Tibial nerve (tissue), 4 donors: ENCODE data around the gene GPAT3. TPM values are rescaled to one million over a fixed set of nuclear protein-coding genes. Genes with fewer than 3 reads are reported as not detected.

Source experiments
- DNase-seq, 2 donors: peaks; one replicate each; pipeline ENCODE4 v3.0.0-alpha.2; 2019; ENCODE audit warnings: low spot score in 2 of 2
- H3K27ac ChIP-seq, 4 donors: fragments of 200-600 bp; sonication (generic) in 3 of 4; one replicate each; pipeline ENCODE4 v1.5.1; 2017 to 2019; ENCODE audit warnings: mild to moderate bottlenecking in 1 of 4
- H3K27me3 ChIP-seq, 2 donors: fragments of 200-600 bp; sonication (generic) in 1 of 2; one replicate each; pipeline versions ENCODE4 v1.5.1 to v1.6.0; 2017 to 2019
- H3K36me3 ChIP-seq, 3 donors: fragments of 200-600 bp; sonication (generic); one replicate each; pipeline ENCODE4 v1.5.1; 2018 to 2019
- H3K4me1 ChIP-seq, 4 donors: fragments of 200-600 bp; sonication (generic) in 3 of 4; one replicate each; pipeline ENCODE4 v1.5.1; 2017 to 2019
- H3K4me3 ChIP-seq, 4 donors: fragments of 200-600 bp; sonication (generic) in 3 of 4; one replicate each; pipeline ENCODE4 v1.5.1; 2017 to 2019; ENCODE audit warnings: mild to moderate bottlenecking in 1 of 4, moderate library complexity in 1 of 4
- H3K9me3 ChIP-seq, 4 donors: fragments of 200-600 bp; sonication (generic) in 3 of 4; one replicate each; pipeline ENCODE4 v1.5.1; 2017 to 2019
- EP300 ChIP-seq, 2 donors: sonication (generic); formaldehyde crosslinking; IDR thresholded peaks; one replicate each; pipeline ENCODE4 v1.6.1; 2017; ENCODE audit warnings: antibody characterized with exemption in 2 of 2, mild to moderate bottlenecking in 1 of 2
- POLR2A ChIP-seq, 2 donors: fragments of 450-650 bp; IDR thresholded peaks; one replicate each; pipeline ENCODE4 v1.6.1; 2017; ENCODE audit warnings: antibody characterized with exemption in 2 of 2, mild to moderate bottlenecking in 2 of 2, moderate library complexity in 2 of 2
- WGBS, 2 donors: methylation state at CpG; one replicate each; pipeline ENCODE4 v1.1.5; 2018; 5-methylcytosine and 5-hydroxymethylcytosine counted together
- total RNA-seq, 4 donors: library from RNA; depleted of rRNA; stranded (reverse); fragments of >200 nt; gene quantifications; one replicate each; pipeline ENCODE4 v1.1.0, GENCODE V29; 2016
- TF ChIP-seq, protein P1 (sequence below), 5 experiments: fragments of 200-600 bp in 3 of 5; fragments of 450-650 bp in 2 of 5; sonication (generic) in 3 of 5; IDR thresholded peaks; one replicate each; pipeline ENCODE4 v1.5.1; 2016 to 2019; ENCODE audit warnings: antibody characterized with exemption in 5 of 5, mild to moderate bottlenecking in 3 of 5, moderate library complexity in 2 of 5

GPAT3 gene
- total RNA-seq, 4 donors from 2014 or later, result 0.90 to 8.1 (median 6.7) TPM

DNA sequence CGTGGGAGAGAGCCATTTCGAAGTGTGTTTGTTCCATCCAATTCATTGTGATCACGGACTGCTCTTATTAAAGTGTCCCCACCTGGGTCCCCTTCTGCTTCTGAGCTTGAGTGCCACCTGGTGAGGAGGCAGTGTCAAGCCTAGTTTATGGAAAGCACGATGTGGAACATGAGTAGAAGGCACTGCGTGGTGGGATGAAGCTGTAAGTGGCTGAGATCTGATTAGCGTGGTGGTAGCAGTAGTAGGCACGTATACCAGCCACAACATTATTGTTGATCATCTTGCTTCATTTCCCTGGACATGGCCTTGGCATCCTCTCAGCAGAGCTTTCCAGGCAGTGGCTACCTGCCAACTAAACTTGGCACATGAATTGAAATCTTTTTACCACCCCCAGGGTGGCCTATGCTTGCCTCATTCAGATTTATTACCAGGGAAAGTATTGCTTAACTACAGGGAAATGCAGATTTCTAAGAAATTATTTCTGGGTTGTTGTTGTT is 46.4 kb downstream of the GPAT3 start:
- no peak overlapping the region for H3K27ac ChIP-seq
- no peaks in the 10 kb centered on the region for H3K36me3 ChIP-seq
- no peaks in the 10 kb centered on the region for H3K27me3 ChIP-seq
- peaks cover 0 to 6% (median 0%) of the 10 kb centered on the region in 4 donors for H3K4me1 ChIP-seq
- no peaks in the 10 kb centered on the region for H3K9me3 ChIP-seq
- TF ChIP-seq POLR2A (IDR thresholded peaks at IDR 0.05) (no peak), EP300 (IDR thresholded peaks at IDR 0.05) (peak in 1 of 2 donors; percentile 9)
- no peak overlapping the region for H3K4me3 ChIP-seq
- peak in 1 of 2 donors; percentile 27 for DNase-seq
- WGBS, 2 donors, result 67 to 72% methylated on average over 7 of the region's 7 CpGs

DNA sequence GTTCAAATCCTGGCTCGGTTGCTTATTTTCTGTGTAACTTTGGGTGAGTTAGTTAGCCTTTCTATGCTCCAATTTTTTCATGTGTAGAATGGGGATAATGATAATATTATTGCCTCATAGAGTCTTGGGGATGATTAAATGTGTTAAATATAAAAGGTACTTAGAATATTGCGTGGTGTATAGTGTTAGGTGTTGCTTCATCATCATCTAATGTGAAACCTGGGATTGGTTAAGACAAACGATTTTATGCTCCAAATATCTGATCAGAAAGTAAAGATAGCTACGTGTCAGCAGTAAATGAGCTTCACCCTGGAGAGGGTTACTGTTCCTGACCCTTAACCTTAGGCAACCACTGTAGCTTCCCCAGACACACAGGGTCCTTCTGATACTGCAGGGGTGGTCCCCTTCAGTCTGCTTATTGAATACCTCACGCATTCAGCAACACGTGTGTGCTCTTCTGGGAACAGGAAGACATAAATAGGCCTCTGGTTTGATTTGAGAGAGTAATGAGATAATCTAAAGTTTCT is 50.1 kb downstream of the GPAT3 start:
- peaks cover 0 to 6% (median 0%) of the 10 kb centered on the region in 4 donors for H3K4me1 ChIP-seq
- WGBS, 2 donors, result 57 to 58% methylated on average over 6 of the region's 6 CpGs
- no peak overlapping the region for H3K4me3 ChIP-seq
- DNase-seq, result no peak
- no peaks in the 10 kb centered on the region for H3K9me3 ChIP-seq
- no peaks in the 10 kb centered on the region for H3K27me3 ChIP-seq
- no peaks in the 10 kb centered on the region for H3K36me3 ChIP-seq
- no peak overlapping the region for H3K27ac ChIP-seq
- TF ChIP-seq, protein P1, sequence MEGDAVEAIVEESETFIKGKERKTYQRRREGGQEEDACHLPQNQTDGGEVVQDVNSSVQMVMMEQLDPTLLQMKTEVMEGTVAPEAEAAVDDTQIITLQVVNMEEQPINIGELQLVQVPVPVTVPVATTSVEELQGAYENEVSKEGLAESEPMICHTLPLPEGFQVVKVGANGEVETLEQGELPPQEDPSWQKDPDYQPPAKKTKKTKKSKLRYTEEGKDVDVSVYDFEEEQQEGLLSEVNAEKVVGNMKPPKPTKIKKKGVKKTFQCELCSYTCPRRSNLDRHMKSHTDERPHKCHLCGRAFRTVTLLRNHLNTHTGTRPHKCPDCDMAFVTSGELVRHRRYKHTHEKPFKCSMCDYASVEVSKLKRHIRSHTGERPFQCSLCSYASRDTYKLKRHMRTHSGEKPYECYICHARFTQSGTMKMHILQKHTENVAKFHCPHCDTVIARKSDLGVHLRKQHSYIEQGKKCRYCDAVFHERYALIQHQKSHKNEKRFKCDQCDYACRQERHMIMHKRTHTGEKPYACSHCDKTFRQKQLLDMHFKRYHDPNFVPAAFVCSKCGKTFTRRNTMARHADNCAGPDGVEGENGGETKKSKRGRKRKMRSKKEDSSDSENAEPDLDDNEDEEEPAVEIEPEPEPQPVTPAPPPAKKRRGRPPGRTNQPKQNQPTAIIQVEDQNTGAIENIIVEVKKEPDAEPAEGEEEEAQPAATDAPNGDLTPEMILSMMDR (IDR thresholded peaks at IDR 0.05), result no peak
- no peak for TF ChIP-seq EP300 (IDR thresholded peaks at IDR 0.05)
- no peak for TF ChIP-seq POLR2A (IDR thresholded peaks at IDR 0.05)

DNA sequence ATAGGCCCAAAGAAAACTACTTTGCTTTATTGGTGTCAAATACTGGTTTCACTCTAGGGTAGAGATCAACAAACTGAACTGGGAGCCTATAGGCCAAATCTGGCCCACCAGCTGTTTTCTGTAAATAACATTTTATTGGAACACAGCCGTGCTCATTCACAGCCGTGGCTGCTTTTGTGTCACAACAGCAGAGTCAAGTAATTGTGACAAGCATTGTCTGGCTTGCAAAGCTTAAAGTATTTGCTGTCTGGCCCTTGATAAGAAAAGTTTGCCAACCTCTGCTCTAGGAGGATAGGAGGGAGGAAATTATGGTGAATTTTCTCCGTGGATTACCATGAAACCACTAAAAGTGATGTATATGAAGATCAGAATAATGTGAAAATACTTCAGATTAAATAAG is 53.4 kb downstream of the GPAT3 start:
- H3K27me3 ChIP-seq, result no peaks in the 10 kb centered on the region
- H3K4me3 ChIP-seq, result no peak overlapping the region
- no peaks in the 10 kb centered on the region for H3K36me3 ChIP-seq
- H3K9me3 ChIP-seq, result no peaks in the 10 kb centered on the region
- no peak for TF ChIP-seq POLR2A (IDR thresholded peaks at IDR 0.05)
- TF ChIP-seq, protein P1 (IDR thresholded peaks at IDR 0.05), result no peak
- H3K4me1 ChIP-seq, result no peaks in the 10 kb centered on the region
- DNase-seq, result no peak
- H3K27ac ChIP-seq, result no peak overlapping the region
- WGBS, 2 donors, result 43 to 48% methylated on average over 3 of the region's 3 CpGs

- H3K4me3 ChIP-seq, result no peak overlapping the region
- WGBS, 2 donors, result 88 to 90% methylated on average over 4 of the region's 4 CpGs
- no peak for TF ChIP-seq POLR2A (IDR thresholded peaks at IDR 0.05)
- TF ChIP-seq EP300 (IDR thresholded peaks at IDR 0.05), result no peak
- TF ChIP-seq, protein P1 (IDR thresholded peaks at IDR 0.05), result no peak
Measured at GRCh38 chr4:83591056-83591455, 55.1 kb downstream of the GPAT3 start.

GRCh38 chr4:83591730-83592129 is 55.8 kb downstream of the GPAT3 start:
- TF ChIP-seq, protein P1 (IDR thresholded peaks at IDR 0.05), result no peak
- TF ChIP-seq POLR2A (IDR thresholded peaks at IDR 0.05) (no peak), EP300 (IDR thresholded peaks at IDR 0.05) (no peak)
- no peaks in the 10 kb centered on the region for H3K9me3 ChIP-seq
- no peak overlapping the region for H3K27ac ChIP-seq
- no peak for DNase-seq
- H3K27me3 ChIP-seq, result no peaks in the 10 kb centered on the region
- 92 to 96% methylated on average over 1 of the region's 1 CpG for WGBS, 2 donors
- H3K36me3 ChIP-seq, result no peaks in the 10 kb centered on the region
- no peak overlapping the region for H3K4me3 ChIP-seq
- H3K4me1 ChIP-seq, result no peaks in the 10 kb centered on the region

More at GRCh38 chr4:83591056-83591455, 55.1 kb downstream of the GPAT3 start:
- Histone ChIP-seq H3K27ac (no peak overlapping the region), H3K27me3 (no peaks in the 10 kb centered on the region), H3K36me3 (no peaks in the 10 kb centered on the region), H3K4me1 (no peaks in the 10 kb centered on the region), H3K9me3 (no peaks in the 10 kb centered on the region)
- no peak for DNase-seq
